ENCODE results near the gene CTSW. TPM values are rescaled to one million over a fixed set of nuclear protein-coding genes. Genes with fewer than 3 reads are reported as not detected.

CTSW gene
- total and polyA plus RNA-seq, 2 donors (not counting 1 experiment from before 2014, with no cell fraction given): 0.84 to 4.6 TPM

DNA sequence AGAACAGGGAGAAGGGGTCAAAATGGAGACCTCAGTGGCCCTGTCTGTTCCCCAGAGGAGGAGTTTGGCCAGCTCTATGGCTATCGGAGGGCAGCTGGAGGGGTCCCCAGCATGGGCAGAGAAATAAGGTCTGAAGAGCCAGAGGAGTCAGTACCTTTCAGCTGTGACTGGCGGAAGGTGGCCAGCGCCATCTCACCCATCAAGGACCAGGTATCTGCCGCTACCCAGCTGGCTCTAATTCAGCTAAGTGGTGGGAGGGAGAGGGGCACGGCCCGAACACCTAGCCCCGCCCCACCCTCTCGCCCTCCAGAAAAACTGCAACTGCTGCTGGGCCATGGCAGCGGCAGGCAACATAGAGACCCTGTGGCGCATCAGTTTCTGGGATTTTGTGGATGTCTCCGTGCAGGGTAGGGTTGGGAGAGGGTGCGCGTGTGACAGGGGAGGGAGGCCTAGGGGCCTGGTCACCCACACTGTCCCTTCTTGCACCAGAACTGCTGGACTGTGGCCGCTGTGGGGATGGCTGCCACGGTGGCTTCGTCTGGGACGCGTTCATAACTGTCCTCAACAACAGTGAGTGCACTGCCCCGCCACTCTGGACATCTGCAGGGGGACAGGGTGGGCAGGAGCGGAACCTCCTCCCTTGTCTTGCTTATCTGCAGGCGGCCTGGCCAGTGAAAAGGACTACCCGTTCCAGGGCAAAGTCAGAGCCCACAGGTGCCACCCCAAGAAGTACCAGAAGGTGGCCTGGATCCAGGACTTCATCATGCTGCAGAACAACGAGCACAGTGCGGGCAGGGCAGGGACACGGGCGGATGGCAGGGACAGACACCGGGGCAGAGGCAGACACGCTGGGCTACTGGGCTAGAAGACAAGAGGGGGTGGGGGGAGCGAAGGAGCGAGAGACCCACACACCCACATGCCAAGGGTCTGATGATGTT is 2.8 kb downstream of the CTSW start:
- no peak for TF ChIP-seq CTCF (IDR thresholded peaks at IDR 0.05)
- no peak for TF ChIP-seq EZH2 (IDR thresholded peaks at IDR 0.05; ENCODE audit: borderline replicate concordance, insufficient read depth, low read depth, low read length, poor library complexity, severe bottlenecking)
- WGBS (ENCODE audit: insufficient coverage): 96% methylated on average over 23 of the region's 30 CpGs
- no peak overlapping the region for H3K4me2 ChIP-seq (replicated peaks; ENCODE audit: low read depth, low read length, poor library complexity, severe bottlenecking)
- H3K4me1 ChIP-seq (ENCODE audit: control insufficient read depth in 2 of 2, insufficient read depth in 2 of 2, low read length in 2 of 2): peaks cover 11 to 34% of the 10 kb centered on the region in 2 donors
- CTCF ChIA-PET: interaction anchor here (1.0 to 15.5 kb wide), 6 partner anchors 14 to 171 kb away, joined by 3 to 244 read pairs (median 16); partner anchors contain the start of genes CFL1, KAT5 and MUS81
- Mint-ChIP-seq H3K4me1 (peaks cover 37% of the 10 kb centered on the region), H3K27ac (no peak overlapping the region), H3K27me3 (no peaks in the 10 kb centered on the region), H3K9me3 (ENCODE audit: insufficient read depth) (no peaks in the 10 kb centered on the region), H3K4me3 (no peak overlapping the region)
- peaks cover 5% of the 10 kb centered on the region for H4K20me1 ChIP-seq (ENCODE audit: control insufficient read depth, insufficient read depth, low read length, poor library complexity, severe bottlenecking)
- DNase-seq (no peak), ATAC-seq (ENCODE audit: low read depth) (no peak)
- no peak overlapping the region for H2AFZ ChIP-seq (ENCODE audit: insufficient read depth, low read depth, low read length, poor library complexity, severe bottlenecking)
- peaks cover 0 to 31% of the 10 kb centered on the region in 2 experiments for H3K36me3 ChIP-seq (replicated peaks in 1 of 2; ENCODE audit: control extremely low read depth in 1 of 2, control insufficient read depth in 1 of 2, extremely low read depth in 1 of 2, insufficient read depth in 2 of 2, low read length in 1 of 2)
- intact Hi-C loops (cut with micrococcal nuclease): no loop called here
- peaks cover 19% of the 10 kb centered on the region for H3K79me2 ChIP-seq (ENCODE audit: control insufficient read depth, insufficient read depth, low read length)
- H3K4me3 ChIP-seq (ENCODE audit: control extremely low read depth in 1 of 5, extremely low read depth in 1 of 5, insufficient read depth in 1 of 5, low read depth in 2 of 5, low read length in 4 of 5): no peak overlapping the region
- POLR2A ChIA-PET: interaction anchor here (1.6 kb wide), 1 partner anchor 171 kb away, joined by 12 read pairs; no protein-coding TSS in a partner anchor
- H3K27ac ChIP-seq (ENCODE audit: low read length in 2 of 2): no peak overlapping the region
- no peaks in the 10 kb centered on the region for H3K27me3 ChIP-seq (replicated peaks in 1 of 4; ENCODE audit: control extremely low read depth in 1 of 4, control insufficient read depth in 3 of 4, insufficient read depth in 4 of 4, low read length in 3 of 4)
- H3K9me3 ChIP-seq (ENCODE audit: control extremely low read depth in 1 of 3, control insufficient read depth in 2 of 3, insufficient read depth in 1 of 3, low read length in 2 of 3): no peaks in the 10 kb centered on the region
- H3K9ac ChIP-seq (ENCODE audit: low read length): no peak overlapping the region

Measured in B cell (primary cell).